ENCODE results near the gene MYO1D.
"Not testable (repeated sequence)": the region's sequence is repeated elsewhere in the genome, so short reads cannot be mapped to it uniquely, and the experiment has no call there.

The MYO1D gene

GRCh38 chr17:32451879-32452278, 425.0 kb downstream of the MYO1D start:
- Histone ChIP-seq H3K4me3 (ENCODE audit: low read length) (no peak overlapping the region), H3K4me2 (ENCODE audit: low read depth, low read length) (no peak overlapping the region), H3K9me2 (replicated peaks; ENCODE audit: insufficient read depth, low read length) (no peaks in the 10 kb centered on the region), H3K27ac (ENCODE audit: low read length) (no peak overlapping the region), H3K9me3 (replicated peaks; ENCODE audit: insufficient read depth, low read length) (no peaks in the 10 kb centered on the region), H3K36me3 (replicated peaks; ENCODE audit: insufficient read depth, low read length) (peaks cover 46% of the 10 kb centered on the region), H3F3A (ENCODE audit: insufficient read depth, low read length) (no peaks in the 10 kb centered on the region), H3K27me3 (replicated peaks; ENCODE audit: insufficient read depth, low read length) (no peaks in the 10 kb centered on the region), H3K79me2 (ENCODE audit: low read length) (peaks cover 98% of the 10 kb centered on the region), H3K9ac (ENCODE audit: low read length) (no peak overlapping the region), H4K20me1 (ENCODE audit: insufficient read depth, low read length) (peaks cover 11% of the 10 kb centered on the region; the same call in 1 of the 2 replicates), H3K4me1 (ENCODE audit: low read length) (peaks cover 6% of the 10 kb centered on the region), H2AFZ (ENCODE audit: low read length) (no peak overlapping the region)
- no peak for DNase-seq
- TF ChIP-seq CTCF (IDR thresholded peaks at IDR 0.05; ENCODE audit: low read length) (no peak), EZH2 (optimal IDR thresholded peaks at IDR 0.05; ENCODE audit: low read depth, low read length) (no peak), EZH2phosphoT487 (IDR thresholded peaks at IDR 0.05; ENCODE audit: low read length) (no peak)

GRCh38 chr17:32450379-32450778, 426.5 kb downstream of the MYO1D start:
- H3K36me3 ChIP-seq (replicated peaks; ENCODE audit: insufficient read depth, low read length): peaks cover 44% of the 10 kb centered on the region
- peaks cover 100% of the 10 kb centered on the region for H3K79me2 ChIP-seq (ENCODE audit: low read length)
- not testable (repeated sequence) for H3K9ac ChIP-seq (ENCODE audit: low read length); H3K27ac ChIP-seq (ENCODE audit: low read length); H3F3A ChIP-seq (ENCODE audit: insufficient read depth, low read length); H3K4me3 ChIP-seq (ENCODE audit: low read length); DNase-seq; H3K27me3 ChIP-seq (replicated peaks; ENCODE audit: insufficient read depth, low read length); H3K4me2 ChIP-seq (ENCODE audit: low read depth, low read length); H2AFZ ChIP-seq (ENCODE audit: low read length); H3K9me2 ChIP-seq (replicated peaks; ENCODE audit: insufficient read depth, low read length); H3K9me3 ChIP-seq (replicated peaks; ENCODE audit: insufficient read depth, low read length)
- peaks cover 15% of the 10 kb centered on the region for H3K4me1 ChIP-seq (ENCODE audit: low read length)
- peaks cover 17% of the 10 kb centered on the region; the same call in 1 of the 2 replicates for H4K20me1 ChIP-seq (ENCODE audit: insufficient read depth, low read length)

- Histone ChIP-seq H3K79me2 (ENCODE audit: low read length) (peaks cover 100% of the 10 kb centered on the region), H4K20me1 (ENCODE audit: insufficient read depth, low read length) (peaks cover 17% of the 10 kb centered on the region; the same call in 1 of the 2 replicates), H2AFZ (ENCODE audit: low read length) (no peak overlapping the region), H3K9me2 (replicated peaks; ENCODE audit: insufficient read depth, low read length) (no peaks in the 10 kb centered on the region), H3K4me2 (ENCODE audit: low read depth, low read length) (no peak overlapping the region), H3K4me3 (ENCODE audit: low read length) (no peak overlapping the region), H3K4me1 (ENCODE audit: low read length) (peaks cover 12% of the 10 kb centered on the region), H3F3A (ENCODE audit: insufficient read depth, low read length) (peaks cover 4% of the 10 kb centered on the region; the same call in 1 of the 2 replicates), H3K9me3 (replicated peaks; ENCODE audit: insufficient read depth, low read length) (no peaks in the 10 kb centered on the region), H3K27me3 (replicated peaks; ENCODE audit: insufficient read depth, low read length) (no peaks in the 10 kb centered on the region), H3K9ac (ENCODE audit: low read length) (no peak overlapping the region), H3K27ac (ENCODE audit: low read length) (no peak overlapping the region), H3K36me3 (replicated peaks; ENCODE audit: insufficient read depth, low read length) (peaks cover 40% of the 10 kb centered on the region)
- DNase-seq: no peak
- TF ChIP-seq CTCF (IDR thresholded peaks at IDR 0.05; ENCODE audit: low read length) (no peak), EZH2phosphoT487 (IDR thresholded peaks at IDR 0.05; ENCODE audit: low read length) (no peak)
Observed at GRCh38 chr17:32449963-32450362, 427.0 kb downstream of the MYO1D start.

- H3K9me3 ChIP-seq (replicated peaks; ENCODE audit: insufficient read depth, low read length): no peaks in the 10 kb centered on the region
- peaks cover 77% of the 10 kb centered on the region for H3K79me2 ChIP-seq (ENCODE audit: low read length)
- H2AFZ ChIP-seq (ENCODE audit: low read length): no peak overlapping the region
- H3K27me3 ChIP-seq (replicated peaks; ENCODE audit: insufficient read depth, low read length): no peaks in the 10 kb centered on the region
- H3F3A ChIP-seq (ENCODE audit: insufficient read depth, low read length): peaks cover 13% of the 10 kb centered on the region
- no peak for DNase-seq
- peak overlapping the region; percentile 72; the same call in 1 of the 2 replicates for H3K4me2 ChIP-seq (ENCODE audit: low read depth, low read length)
- H3K4me1 ChIP-seq (ENCODE audit: low read length): peaks cover 13% of the 10 kb centered on the region
- no peak overlapping the region for H3K27ac ChIP-seq (ENCODE audit: low read length)
- H4K20me1 ChIP-seq (ENCODE audit: insufficient read depth, low read length): peaks cover 17% of the 10 kb centered on the region; the same call in 1 of the 2 replicates
- no peak overlapping the region; the same call in 1 of the 2 replicates for H3K4me3 ChIP-seq (ENCODE audit: low read length)
- H3K9me2 ChIP-seq (replicated peaks; ENCODE audit: insufficient read depth, low read length): no peaks in the 10 kb centered on the region
- peaks cover 20% of the 10 kb centered on the region for H3K36me3 ChIP-seq (replicated peaks; ENCODE audit: insufficient read depth, low read length)
- H3K9ac ChIP-seq (ENCODE audit: low read length): no peak overlapping the region
- no peak for TF ChIP-seq CTCF (IDR thresholded peaks at IDR 0.05; ENCODE audit: low read length)
- TF ChIP-seq EZH2 (optimal IDR thresholded peaks at IDR 0.05; ENCODE audit: low read depth, low read length): no peak
- TF ChIP-seq EZH2phosphoT487 (IDR thresholded peaks at IDR 0.05; ENCODE audit: low read length): no peak
Observed at GRCh38 chr17:32446949-32447348, 430.0 kb downstream of the MYO1D start.

Data from MM.1S (cell line).